Kidney (tissue), 14 donors: ENCODE measurements around the gene CACNA2D1. TPM values are rescaled to one million over a fixed set of nuclear protein-coding genes. Genes with fewer than 3 reads are reported as not detected.

Experiments
- DNase-seq, 5 donors: peaks; one replicate each; pipeline ENCODE4 v3.0.0-alpha.2; 2013 to 2020
- FAIRE-seq: peaks from 2 replicates; lab custom pipeline; 2012; peaks lifted over from hg19 to GRCh38; lab: Jason Lieb, UNC
- H3K27ac ChIP-seq, 2 donors: one replicate each; pipeline ENCODE4 v1.7.0; 2013; ENCODE audit warnings: low read depth in 2 of 2, low read length in 2 of 2, inconsistent platforms in 1 of 2
- H3K27me3 ChIP-seq: one replicate; pipeline ENCODE4 v1.7.1; 2013; ENCODE audit warnings: low read length, inconsistent platforms; ENCODE audit not compliant: control insufficient read depth, insufficient read depth
- H3K36me3 ChIP-seq, 3 donors: one replicate each; pipeline versions ENCODE4 v1.7.0 to v1.7.1; 2013; ENCODE audit warnings: low read length in 3 of 3, control low read depth in 1 of 3, inconsistent platforms in 1 of 3; ENCODE audit not compliant: insufficient read depth in 3 of 3, control insufficient read depth in 2 of 3
- H3K4me1 ChIP-seq, 3 donors: one replicate each; pipeline versions ENCODE4 v1.7.0 to v1.7.1; 2013; ENCODE audit warnings: low read length in 3 of 3, inconsistent platforms in 1 of 3, low read depth in 1 of 3; ENCODE audit not compliant: control insufficient read depth in 2 of 3, insufficient read depth in 2 of 3
- H3K4me3 ChIP-seq, 3 donors: one replicate each; pipeline versions ENCODE4 v1.7.0 to v1.8.1; 2013; ENCODE audit warnings: low read length in 3 of 3, control low read depth in 1 of 3, inconsistent platforms in 1 of 3
- H3K9ac ChIP-seq, 3 donors: one replicate each; pipeline versions ENCODE4 v1.7.0 to v1.7.1; 2013; ENCODE audit warnings: low read length in 3 of 3, control low read depth in 1 of 3, inconsistent platforms in 1 of 3
- H3K9me3 ChIP-seq, 3 donors: one replicate each; pipeline versions ENCODE4 v1.7.0 to v1.7.1; 2013; ENCODE audit warnings: low read length in 3 of 3, control low read depth in 1 of 3, inconsistent platforms in 1 of 3; ENCODE audit not compliant: control insufficient read depth in 2 of 3, insufficient read depth in 1 of 3
- CTCF ChIP-seq: IDR thresholded peaks from 3 replicates; pipeline ENCODE4 v1.5.1; 2012; ENCODE audit warnings: mild to moderate bottlenecking, moderate library complexity, borderline replicate concordance; ENCODE audit not compliant: insufficient read depth; ENCODE audit errors: extremely low read depth
- intact Hi-C: fragments of 100-400 bp; cut with DNase I; formaldehyde crosslinking; loops from one replicate; pipeline ENCODE4 v1.11.1; 2022
- polyA plus RNA-seq: library from polyadenylated mRNA; stranded (reverse); fragments of 350-450 nt; fragmentation: Illumina TruSeq; extraction: RNeasy Lipid Tissue Mini Kit (QIAGEN cat#74804); gene quantifications from one replicate; pipeline ENCODE4 v1.2.3, GENCODE V29; 2014; ENCODE audit warnings: low read depth, low replicate concordance; ENCODE audit not compliant: insufficient read depth
- total RNA-seq: library from RNA; stranded (reverse); fragmentation: NEBNext Ultra II Directional; extraction: Animal tissue kit (Norgen Biotek cat#: 25700); gene quantifications from one replicate; pipeline ENCODE4 v1.2.1, GENCODE V29; 2021
- donor health status: control.
- donor health status: control.
- donor health status: control.
- donor health status: control.
- donor health status: control.
- donor health status: DM: yes; HTN: yes; CAD: no.
- donor health status: Normal renal cell carcinoma (clear cell type).

The CACNA2D1 gene
- total and polyA plus RNA-seq, 2 donors from 2014 or later = 3.5 to 18.3 TPM

DNA sequence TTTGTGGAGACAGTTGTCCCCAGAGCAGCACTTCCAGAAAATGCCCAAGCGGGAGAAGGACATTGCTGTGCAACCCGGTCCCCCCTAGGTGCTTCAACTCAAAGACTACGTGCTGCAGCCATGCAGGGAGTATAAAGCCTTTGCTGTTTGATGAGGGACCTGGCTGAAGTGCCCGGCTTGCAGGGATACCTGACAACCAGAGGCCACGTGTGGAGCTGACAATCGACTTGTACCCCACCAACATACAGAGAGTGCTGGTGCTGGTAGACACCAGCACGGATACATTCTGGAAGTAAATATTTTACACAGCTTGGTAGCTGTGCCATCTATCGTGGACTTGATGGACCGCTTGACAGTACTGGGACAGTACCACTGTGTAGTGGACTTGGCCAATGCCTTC, 240.6 kb downstream of the CACNA2D1 start:
- intact Hi-C loops = no loop called here
- H3K36me3 ChIP-seq = no peaks in the 10 kb centered on the region
- no peak for FAIRE-seq

GRCh38 chr7:82202107-82202506, 241.5 kb downstream of the CACNA2D1 start:
- H3K9me3 ChIP-seq = no peaks in the 10 kb centered on the region
- no peak overlapping the region for H3K4me3 ChIP-seq
- H3K9ac ChIP-seq = no peak overlapping the region
- intact Hi-C loops = no loop called here
- FAIRE-seq (no peak), DNase-seq (no peak)
- no peaks in the 10 kb centered on the region for H3K27me3 ChIP-seq
- no peak overlapping the region for H3K27ac ChIP-seq
- H3K36me3 ChIP-seq = no peaks in the 10 kb centered on the region
- TF ChIP-seq CTCF = no peak
- no peaks in the 10 kb centered on the region for H3K4me1 ChIP-seq

More for the DNA sequence above, 240.6 kb downstream of the CACNA2D1 start:
- Histone ChIP-seq H3K27me3 (no peaks in the 10 kb centered on the region), H3K4me1 (no peaks in the 10 kb centered on the region), H3K27ac (no peak overlapping the region), H3K9ac (no peak overlapping the region), H3K4me3 (no peak overlapping the region), H3K9me3 (no peaks in the 10 kb centered on the region)
- no peak for DNase-seq
- TF ChIP-seq CTCF = no peak

DNA sequence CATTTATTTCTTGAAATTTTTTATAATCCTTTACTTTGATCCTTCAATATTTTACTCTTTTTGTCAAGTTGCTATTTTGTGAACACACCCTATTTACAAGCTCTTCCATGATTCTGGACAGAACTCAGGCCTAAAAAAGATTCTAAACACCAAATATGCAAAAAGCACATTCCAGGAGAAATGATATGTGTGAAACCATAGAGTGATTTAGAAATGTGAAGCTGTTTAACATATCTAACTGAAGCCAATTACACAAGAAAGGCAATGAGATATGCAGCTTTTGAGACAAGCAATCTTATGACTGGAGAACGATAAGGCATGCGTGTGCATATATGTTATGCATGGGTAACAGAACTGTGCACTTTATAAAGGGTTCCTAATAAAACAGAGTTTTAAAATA, 243.0 kb downstream of the CACNA2D1 start:
- no peak for TF ChIP-seq CTCF
- H3K9ac ChIP-seq = no peak overlapping the region
- H3K27me3 ChIP-seq = no peaks in the 10 kb centered on the region
- no peaks in the 10 kb centered on the region for H3K4me1 ChIP-seq
- FAIRE-seq = no peak
- no peaks in the 10 kb centered on the region for H3K9me3 ChIP-seq
- H3K4me3 ChIP-seq = no peak overlapping the region
- no peak overlapping the region for H3K27ac ChIP-seq
- H3K36me3 ChIP-seq = no peaks in the 10 kb centered on the region
- intact Hi-C loops = no loop called here
- DNase-seq = no peak

DNA sequence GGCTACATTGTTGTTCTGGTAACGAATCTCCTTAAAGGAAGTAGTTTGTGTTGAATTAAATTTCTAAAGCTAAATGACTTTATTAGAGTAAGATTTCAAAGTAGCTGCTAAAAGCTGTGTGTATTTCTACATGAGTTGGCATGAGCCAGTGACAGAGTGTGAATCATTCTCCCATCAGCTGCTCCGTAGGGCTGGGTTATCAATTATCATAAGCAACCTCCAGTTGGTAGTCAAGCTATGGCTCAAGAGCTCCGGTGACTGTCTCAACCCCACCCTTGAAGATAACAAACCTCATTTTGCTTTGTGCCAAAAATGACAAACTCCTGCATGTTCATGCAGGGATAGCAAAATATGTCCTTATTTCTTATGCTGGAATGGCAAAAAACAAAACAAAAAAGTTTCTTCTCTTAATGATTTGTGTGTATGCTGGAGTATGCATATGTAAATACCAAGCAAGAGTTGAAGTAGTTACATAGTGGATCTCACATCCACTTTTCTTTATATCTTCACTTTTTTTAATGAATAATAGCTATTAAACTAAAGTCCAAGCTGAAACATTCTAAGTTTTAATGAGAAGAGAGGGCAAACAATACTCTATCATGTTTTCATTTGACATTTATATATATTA, 249.4 kb downstream of the CACNA2D1 start:
- Histone ChIP-seq H3K4me3 (no peak overlapping the region), H3K4me1 (no peaks in the 10 kb centered on the region), H3K36me3 (no peaks in the 10 kb centered on the region), H3K27me3 (no peaks in the 10 kb centered on the region), H3K9ac (no peak overlapping the region), H3K9me3 (no peaks in the 10 kb centered on the region), H3K27ac (no peak overlapping the region)
- intact Hi-C loops = no loop called here
- TF ChIP-seq CTCF = no peak
- DNase-seq = no peak
- no peak for FAIRE-seq
